H9 (cell line): ENCODE results near the gene LSP1. TPM values are rescaled to one million over a fixed set of nuclear protein-coding genes. Genes with fewer than 3 reads are reported as not detected.

Source experiments
- DNase-seq: peaks from one replicate; pipeline ENCODE4 v3.0.0-alpha.2; 2017
- H2AFZ ChIP-seq: one replicate; pipeline ENCODE4 v1.6.1; 2013; ENCODE audit warnings: mild to moderate bottlenecking, low read length, control low read depth, moderate library complexity
- H2AK5ac ChIP-seq: 2 replicates; pipeline ENCODE4 v1.6.1; 2013; ENCODE audit warnings: low read length, control low read depth, mixed read lengths; ENCODE audit not compliant: insufficient read length
- H2BK120ac ChIP-seq: one replicate; pipeline ENCODE4 v1.6.1; 2013; ENCODE audit warnings: low read depth, mild to moderate bottlenecking, low read length, control low read depth, inconsistent platforms; ENCODE audit not compliant: poor library complexity, severe bottlenecking
- H2BK12ac ChIP-seq: 2 replicates; pipeline ENCODE4 v1.6.1; 2013; ENCODE audit warnings: low read length, control low read depth, mixed read lengths, low read depth; ENCODE audit not compliant: insufficient read length
- H2BK15ac ChIP-seq: 2 replicates; pipeline ENCODE4 v1.6.1; 2013; ENCODE audit warnings: low read depth, low read length, control low read depth
- H2BK20ac ChIP-seq: one replicate; pipeline ENCODE4 v1.6.1; 2013; ENCODE audit warnings: low read depth, mild to moderate bottlenecking, low read length, control low read depth, inconsistent platforms; ENCODE audit not compliant: poor library complexity, severe bottlenecking
- H2BK5ac ChIP-seq: 2 replicates; pipeline ENCODE4 v1.6.1; 2013; ENCODE audit warnings: low read length, control low read depth, mixed read lengths; ENCODE audit not compliant: insufficient read length
- H3K14ac ChIP-seq: 2 replicates; pipeline ENCODE4 v1.6.1; 2013; ENCODE audit warnings: low read length, control low read depth; ENCODE audit not compliant: insufficient read depth
- H3K18ac ChIP-seq: 2 replicates; pipeline ENCODE4 v1.6.1; 2013; ENCODE audit warnings: low read depth, mild to moderate bottlenecking, mixed read lengths, low read length, control low read depth; ENCODE audit not compliant: insufficient read length
- H3K23ac ChIP-seq: 2 replicates; pipeline ENCODE4 v1.6.1; 2013; ENCODE audit warnings: low read length, control low read depth, mixed read lengths, low read depth; ENCODE audit not compliant: insufficient read length
- H3K23me2 ChIP-seq: 2 replicates; pipeline ENCODE4 v1.6.1; 2013; ENCODE audit warnings: low read depth, mild to moderate bottlenecking, mixed read lengths, low read length, control low read depth; ENCODE audit not compliant: insufficient read length, poor library complexity, severe bottlenecking
- H3K27ac ChIP-seq: 2 replicates; pipeline ENCODE4 v1.5.1; 2013; ENCODE audit warnings: low read length, control low read depth, mixed read lengths, low read depth; ENCODE audit not compliant: insufficient read length
- H3K27me3 ChIP-seq: 2 replicates; pipeline ENCODE4 v1.6.1; 2013; ENCODE audit warnings: low read length, control low read depth, inconsistent platforms; ENCODE audit not compliant: insufficient read depth
- H3K4ac ChIP-seq: 2 replicates; pipeline ENCODE4 v1.6.1; 2013; ENCODE audit warnings: low read depth, mild to moderate bottlenecking, control low read depth, inconsistent platforms, low read length, moderate library complexity
- H3K4me1 ChIP-seq: 2 replicates; pipeline ENCODE4 v1.6.1; 2013; ENCODE audit warnings: low read length, control low read depth, inconsistent platforms; ENCODE audit not compliant: insufficient read depth
- H3K4me2 ChIP-seq: 2 replicates; pipeline ENCODE4 v1.6.1; 2013; ENCODE audit warnings: low read length, control low read depth, mixed read lengths; ENCODE audit not compliant: insufficient read length, insufficient read depth
- H3K56ac ChIP-seq: 2 replicates; pipeline ENCODE4 v1.6.1; 2013; ENCODE audit warnings: low read depth, mild to moderate bottlenecking, mixed read lengths, low read length, control low read depth; ENCODE audit not compliant: insufficient read length
- H3K79me1 ChIP-seq: 2 replicates; pipeline ENCODE4 v1.6.1; 2013; ENCODE audit warnings: low read depth, mild to moderate bottlenecking, moderate library complexity, low read length, control low read depth, inconsistent platforms; ENCODE audit not compliant: insufficient read depth, poor library complexity, severe bottlenecking
- H3K79me2 ChIP-seq: 2 replicates; pipeline ENCODE4 v1.6.1; 2013; ENCODE audit warnings: low read length, control low read depth, inconsistent platforms; ENCODE audit not compliant: insufficient read depth
- H3K9ac ChIP-seq: 2 replicates; pipeline ENCODE4 v1.6.1; 2013; ENCODE audit warnings: low read length, control low read depth, mixed read lengths; ENCODE audit not compliant: insufficient read length; ENCODE audit errors: extremely low read depth
- H3K9me3 ChIP-seq: one replicate; pipeline ENCODE4 v1.6.1; 2013; ENCODE audit warnings: low read depth, low read length, inconsistent platforms; ENCODE audit not compliant: control insufficient read depth
- H3T11ph ChIP-seq: one replicate; pipeline ENCODE4 v1.6.1; 2013; ENCODE audit warnings: mild to moderate bottlenecking, low read length, control low read depth, inconsistent platforms
- H4K20me1 ChIP-seq: one replicate; pipeline ENCODE4 v1.6.1; 2013; ENCODE audit not compliant: control insufficient read depth, insufficient read length, insufficient read depth
- H4K5ac ChIP-seq: 2 replicates; pipeline ENCODE4 v1.6.1; 2013; ENCODE audit warnings: low read depth, mild to moderate bottlenecking, mixed read lengths, low read length, control low read depth; ENCODE audit not compliant: insufficient read length
- H4K8ac ChIP-seq: replicated peaks from 2 replicates; pipeline ENCODE4 v1.6.1; 2013; ENCODE audit warnings: low read length, control low read depth, mixed read lengths, low read depth; ENCODE audit not compliant: insufficient read length
- H4K91ac ChIP-seq: 2 replicates; pipeline ENCODE4 v1.6.1; 2013; ENCODE audit warnings: low read depth, mild to moderate bottlenecking, moderate library complexity, mixed read lengths, low read length, control low read depth; ENCODE audit not compliant: insufficient read length
- H3K27ac Mint-ChIP-seq, 3 experiments: 2 replicates in 2 of 3; 3 replicates in 1 of 3; pipeline ENCODE4 v1.8.0; 2020 to 2021; ENCODE audit warnings: mixed read lengths in 3 of 3, mild to moderate bottlenecking in 1 of 3, moderate library complexity in 1 of 3
- H3K27me3 Mint-ChIP-seq: 2 replicates; pipeline ENCODE4 v1.8.0; 2021; ENCODE audit warnings: low read depth, mild to moderate bottlenecking, moderate library complexity, mixed read lengths
- H3K36me3 Mint-ChIP-seq, 3 experiments: 2 replicates in 2 of 3; 3 replicates in 1 of 3; pipeline ENCODE4 v1.8.0; 2020 to 2021; ENCODE audit warnings: low read depth in 3 of 3, mixed read lengths in 3 of 3; ENCODE audit not compliant: insufficient read depth in 1 of 3
- H3K4me1 Mint-ChIP-seq, 2 experiments: 2 replicates each; pipeline ENCODE4 v1.8.0; 2020; ENCODE audit warnings: mixed read lengths in 2 of 2
- H3K4me3 Mint-ChIP-seq, 2 experiments: 2 replicates in 1 of 2; 3 replicates in 1 of 2; pipeline ENCODE4 v1.8.0; 2020 to 2021; ENCODE audit warnings: mild to moderate bottlenecking in 2 of 2, mixed read lengths in 2 of 2, moderate library complexity in 1 of 2
- H3K9me3 Mint-ChIP-seq, 2 experiments: 2 replicates in 1 of 2; 3 replicates in 1 of 2; pipeline ENCODE4 v1.8.0; 2020; ENCODE audit warnings: mild to moderate bottlenecking in 2 of 2, mixed read lengths in 2 of 2, moderate library complexity in 1 of 2
- WGBS: extraction: QIAGEN DNeasy Blood & Tissue Kit; methylation state at CpG from one replicate; pipeline ENCODE4 v1.1.7; 2013; ENCODE audit warnings: missing lambda C conversion rate, low lambda C conversion rate, mixed read lengths; ENCODE audit not compliant: insufficient read length; ENCODE audit errors: extremely low coverage; 5-methylcytosine and 5-hydroxymethylcytosine counted together
- total RNA-seq: library from RNA; stranded (reverse); gene quantifications from 2 replicates; pipeline ENCODE4 v1.2.1, GENCODE V29; 2021
- TF ChIP-seq, protein P1 (sequence below): fragments of 200-600 bp; sonication (generic); conservative IDR thresholded peaks from 3 replicates; pipeline ENCODE4 v1.8.0; 2021; ENCODE audit warnings: antibody characterized with exemption, mild to moderate bottlenecking

The LSP1 gene
- total RNA-seq, 1 experiment from 2014 or later: not detected

DNA sequence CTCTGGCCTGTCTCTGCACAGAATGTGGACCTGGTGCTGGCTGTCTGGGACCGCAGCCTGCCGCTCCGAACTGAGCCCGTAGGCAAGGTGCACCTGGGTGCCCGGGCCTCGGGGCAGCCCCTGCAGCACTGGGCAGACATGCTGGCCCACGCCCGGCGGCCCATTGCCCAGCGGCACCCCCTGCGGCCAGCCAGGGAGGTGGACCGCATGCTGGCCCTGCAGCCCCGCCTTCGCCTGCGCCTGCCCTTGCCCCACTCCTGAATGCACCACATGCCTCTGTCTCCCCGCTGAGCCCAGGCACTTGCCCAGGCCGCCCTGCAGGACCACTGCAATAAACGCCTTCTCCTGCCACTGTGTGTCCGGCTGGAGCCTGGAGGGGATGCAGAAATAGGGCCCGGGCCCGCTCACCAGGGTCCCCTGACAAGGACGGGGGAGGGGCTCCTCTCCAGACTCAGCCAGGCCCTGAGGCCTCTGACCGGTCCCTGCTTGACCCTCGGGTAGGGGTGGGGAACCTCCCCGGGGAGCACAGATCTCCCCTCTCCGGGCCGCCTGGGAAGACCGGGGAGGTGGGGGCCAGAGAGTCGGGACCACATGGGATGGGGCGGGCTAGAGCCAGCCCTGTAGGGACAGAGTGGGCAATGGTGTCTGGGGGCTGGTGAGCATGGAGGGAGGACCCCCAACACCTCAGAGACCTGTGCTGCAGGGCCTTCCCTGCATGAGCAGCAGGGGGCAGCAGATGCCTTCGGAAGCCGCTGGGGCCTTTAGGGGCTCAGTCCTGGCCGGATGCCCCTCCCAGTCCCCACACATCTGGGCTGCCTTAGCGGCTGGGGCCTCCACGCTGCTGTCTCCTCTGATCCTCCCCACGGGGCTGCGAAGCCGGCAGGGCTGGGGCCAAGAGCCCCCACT is 15.5 kb upstream of the LSP1 start:
- Histone ChIP-seq H2BK20ac (no peak overlapping the region), H3K27me3 (no peaks in the 10 kb centered on the region), H3K4ac (no peak overlapping the region), H2BK5ac (no peak overlapping the region), H3T11ph (no peak overlapping the region), H3K9ac (no peak overlapping the region), H3K79me2 (no peaks in the 10 kb centered on the region), H4K91ac (no peak overlapping the region), H2BK120ac (no peak overlapping the region), H3K79me1 (no peaks in the 10 kb centered on the region), H3K14ac (no peak overlapping the region), H3K23ac (no peak overlapping the region), H2AK5ac (no peak overlapping the region), H3K56ac (no peak overlapping the region), H3K27ac (no peak overlapping the region), H4K8ac (no peak overlapping the region), H4K5ac (no peak overlapping the region), H2BK12ac (no peak overlapping the region), H2AFZ (no peak overlapping the region), H3K18ac (no peak overlapping the region), H3K23me2 (peaks cover 3% of the 10 kb centered on the region), H3K9me3 (no peaks in the 10 kb centered on the region), H3K4me1 (no peaks in the 10 kb centered on the region), H4K20me1 (no peaks in the 10 kb centered on the region), H3K4me2 (no peak overlapping the region), H2BK15ac (no peak overlapping the region; the same call in 1 of the 2 replicates)
- Mint-ChIP-seq H3K27me3 (peaks cover 11% of the 10 kb centered on the region), H3K9me3 (no peaks in the 10 kb centered on the region; a peak in 1 of 5 replicates), H3K4me3 (no peak overlapping the region), H3K4me1 (peaks cover 2 to 6% of the 10 kb centered on the region in 2 experiments; a peak in 3 of 4 replicates), H3K27ac (no peak overlapping the region), H3K36me3 (no peaks in the 10 kb centered on the region)
- no CpG with 5 or more reads among the region's 38 CpGs for WGBS
- DNase-seq: peak; percentile 82
- TF ChIP-seq, protein P1, sequence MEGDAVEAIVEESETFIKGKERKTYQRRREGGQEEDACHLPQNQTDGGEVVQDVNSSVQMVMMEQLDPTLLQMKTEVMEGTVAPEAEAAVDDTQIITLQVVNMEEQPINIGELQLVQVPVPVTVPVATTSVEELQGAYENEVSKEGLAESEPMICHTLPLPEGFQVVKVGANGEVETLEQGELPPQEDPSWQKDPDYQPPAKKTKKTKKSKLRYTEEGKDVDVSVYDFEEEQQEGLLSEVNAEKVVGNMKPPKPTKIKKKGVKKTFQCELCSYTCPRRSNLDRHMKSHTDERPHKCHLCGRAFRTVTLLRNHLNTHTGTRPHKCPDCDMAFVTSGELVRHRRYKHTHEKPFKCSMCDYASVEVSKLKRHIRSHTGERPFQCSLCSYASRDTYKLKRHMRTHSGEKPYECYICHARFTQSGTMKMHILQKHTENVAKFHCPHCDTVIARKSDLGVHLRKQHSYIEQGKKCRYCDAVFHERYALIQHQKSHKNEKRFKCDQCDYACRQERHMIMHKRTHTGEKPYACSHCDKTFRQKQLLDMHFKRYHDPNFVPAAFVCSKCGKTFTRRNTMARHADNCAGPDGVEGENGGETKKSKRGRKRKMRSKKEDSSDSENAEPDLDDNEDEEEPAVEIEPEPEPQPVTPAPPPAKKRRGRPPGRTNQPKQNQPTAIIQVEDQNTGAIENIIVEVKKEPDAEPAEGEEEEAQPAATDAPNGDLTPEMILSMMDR: peak; percentile 92
